ENCODE measurements around the gene PRELID2.

PRELID2 gene

GRCh38 chr5:145812877-145813276, 22.3 kb downstream of the PRELID2 start:
- H3K4me3 ChIP-seq (ENCODE audit: control insufficient read depth, low read depth, low read length): no peak overlapping the region
- TF ChIP-seq, protein P1, sequence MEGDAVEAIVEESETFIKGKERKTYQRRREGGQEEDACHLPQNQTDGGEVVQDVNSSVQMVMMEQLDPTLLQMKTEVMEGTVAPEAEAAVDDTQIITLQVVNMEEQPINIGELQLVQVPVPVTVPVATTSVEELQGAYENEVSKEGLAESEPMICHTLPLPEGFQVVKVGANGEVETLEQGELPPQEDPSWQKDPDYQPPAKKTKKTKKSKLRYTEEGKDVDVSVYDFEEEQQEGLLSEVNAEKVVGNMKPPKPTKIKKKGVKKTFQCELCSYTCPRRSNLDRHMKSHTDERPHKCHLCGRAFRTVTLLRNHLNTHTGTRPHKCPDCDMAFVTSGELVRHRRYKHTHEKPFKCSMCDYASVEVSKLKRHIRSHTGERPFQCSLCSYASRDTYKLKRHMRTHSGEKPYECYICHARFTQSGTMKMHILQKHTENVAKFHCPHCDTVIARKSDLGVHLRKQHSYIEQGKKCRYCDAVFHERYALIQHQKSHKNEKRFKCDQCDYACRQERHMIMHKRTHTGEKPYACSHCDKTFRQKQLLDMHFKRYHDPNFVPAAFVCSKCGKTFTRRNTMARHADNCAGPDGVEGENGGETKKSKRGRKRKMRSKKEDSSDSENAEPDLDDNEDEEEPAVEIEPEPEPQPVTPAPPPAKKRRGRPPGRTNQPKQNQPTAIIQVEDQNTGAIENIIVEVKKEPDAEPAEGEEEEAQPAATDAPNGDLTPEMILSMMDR (conservative IDR thresholded peaks at IDR 0.05; ENCODE audit: control insufficient read depth, insufficient read depth, low read depth, low read length): no peak

GRCh38 chr5:145811834-145812625, 23.1 kb downstream of the PRELID2 start:
- no peak overlapping the region for H3K4me3 ChIP-seq (ENCODE audit: control insufficient read depth, low read depth, low read length)
- DNase-seq (ENCODE audit: low read depth): peak; percentile 53
- TF ChIP-seq, protein P1 (conservative IDR thresholded peaks at IDR 0.05; ENCODE audit: control insufficient read depth, insufficient read depth, low read depth, low read length): peak; percentile 32

More at GRCh38 chr5:145812877-145813276, 22.3 kb downstream of the PRELID2 start:
- no peak for DNase-seq (ENCODE audit: low read depth)

GRCh38 chr5:145806923-145807322, 28.2 kb downstream of the PRELID2 start:
- no peak for DNase-seq (ENCODE audit: low read depth)
- TF ChIP-seq, protein P1 (conservative IDR thresholded peaks at IDR 0.05; ENCODE audit: control insufficient read depth, insufficient read depth, low read depth, low read length): no peak
- H3K4me3 ChIP-seq (ENCODE audit: control insufficient read depth, low read depth, low read length): no peak overlapping the region

GRCh38 chr5:145805819-145806218, 29.3 kb downstream of the PRELID2 start:
- TF ChIP-seq, protein P1 (conservative IDR thresholded peaks at IDR 0.05; ENCODE audit: control insufficient read depth, insufficient read depth, low read depth, low read length): no peak
- no peak for DNase-seq (ENCODE audit: low read depth)
- no peak overlapping the region for H3K4me3 ChIP-seq (ENCODE audit: control insufficient read depth, low read depth, low read length)

GRCh38 chr5:145804701-145805100, 30.4 kb downstream of the PRELID2 start:
- no peak for DNase-seq (ENCODE audit: low read depth)
- TF ChIP-seq, protein P1 (conservative IDR thresholded peaks at IDR 0.05; ENCODE audit: control insufficient read depth, insufficient read depth, low read depth, low read length): no peak
- no peak overlapping the region for H3K4me3 ChIP-seq (ENCODE audit: control insufficient read depth, low read depth, low read length)

GRCh38 chr5:145803112-145804004, 31.8 kb downstream of the PRELID2 start:
- DNase-seq (ENCODE audit: low read depth): no peak
- TF ChIP-seq, protein P1 (conservative IDR thresholded peaks at IDR 0.05; ENCODE audit: control insufficient read depth, insufficient read depth, low read depth, low read length): no peak
- H3K4me3 ChIP-seq (ENCODE audit: control insufficient read depth, low read depth, low read length): no peak overlapping the region
